H1 (cell line): ENCODE data around the gene AFAP1L2. TPM values are rescaled to one million over a fixed set of nuclear protein-coding genes. Genes with fewer than 3 reads are reported as not detected.

Experiments used
- CTCF ChIA-PET: fragments of 300-600 bp; sonication (Branson Sonifier 250); formaldehyde crosslinking; loops from one replicate; lab custom pipeline; 2021; ENCODE audit not compliant: partially characterized antibody; lab: Charles Lee
- POLR2A ChIA-PET: fragments of 300-600 bp; sonication (Branson Sonifier 250); formaldehyde crosslinking; loops from one replicate; lab custom pipeline; 2021; ENCODE audit warnings: inconsistent platforms; ENCODE audit not compliant: partially characterized antibody; lab: Charles Lee
- DNase-seq, 2 experiments: peaks; one replicate each; pipeline versions ENCODE4 v3.0.0 to v3.0.0-alpha.2; 2010 to 2022; ENCODE audit warnings: low spot score in 2 of 2, low read depth in 1 of 2, mixed read lengths in 1 of 2
- FAIRE-seq: peaks from 2 replicates; lab custom pipeline; 2011; peaks lifted over from hg19 to GRCh38; lab: Jason Lieb, UNC
- H2AFZ ChIP-seq: 2 replicates; pipeline ENCODE4 v1.8.1; 2012; ENCODE audit warnings: low read length, inconsistent platforms
- H2AK5ac ChIP-seq: 2 replicates; pipeline ENCODE4 v1.6.1; 2013; ENCODE audit warnings: low read depth, low read length
- H2BK120ac ChIP-seq: replicated peaks from 2 replicates; pipeline ENCODE3; 2013; ENCODE audit warnings: low read depth, low read length, inconsistent platforms
- H2BK12ac ChIP-seq: 2 replicates; pipeline ENCODE4 v1.6.1; 2013; ENCODE audit warnings: low read depth, low read length
- H2BK15ac ChIP-seq: 2 replicates; pipeline ENCODE4 v1.6.1; 2013; ENCODE audit warnings: low read length
- H2BK20ac ChIP-seq: 2 replicates; pipeline ENCODE4 v1.6.1; 2013; ENCODE audit warnings: low read length
- H2BK5ac ChIP-seq: 2 replicates; pipeline ENCODE4 v1.6.1; 2013; ENCODE audit warnings: low read depth, low read length
- H3K14ac ChIP-seq: 2 replicates; pipeline ENCODE4 v1.6.1; 2013; ENCODE audit warnings: inconsistent platforms; ENCODE audit not compliant: insufficient read length
- H3K18ac ChIP-seq: 2 replicates; pipeline ENCODE4 v1.6.1; 2013; ENCODE audit warnings: low read length; ENCODE audit errors: extremely low read depth
- H3K23ac ChIP-seq: 2 replicates; pipeline ENCODE4 v1.6.1; 2013; ENCODE audit warnings: inconsistent platforms; ENCODE audit not compliant: insufficient read length
- H3K23me2 ChIP-seq: 2 replicates; pipeline ENCODE4 v1.6.1; 2013; ENCODE audit warnings: low read depth, low read length
- H3K27ac ChIP-seq: 2 replicates; pipeline ENCODE4 v1.6.1; 2011; ENCODE audit warnings: low read depth, low read length, inconsistent platforms
- H3K27me3 ChIP-seq, 4 experiments: replicated peaks in 1 of 4; 1 replicate in 1 of 4; 2 replicates in 3 of 4; pipeline versions ENCODE4 v1.6.1 to v1.8.1; 2011 to 2013; ENCODE audit warnings: low read length in 3 of 4, mild to moderate bottlenecking in 3 of 4, inconsistent platforms in 2 of 4, mixed read lengths in 2 of 4, moderate library complexity in 1 of 4; ENCODE audit not compliant: control insufficient read depth in 3 of 4, insufficient read depth in 3 of 4; ENCODE audit errors: extremely low read depth in 1 of 4
- H3K36me3 ChIP-seq, 4 experiments: 2 replicates each; pipeline versions ENCODE4 v1.6.1 to v1.8.1; 2011 to 2013; ENCODE audit warnings: mild to moderate bottlenecking in 4 of 4, low read length in 3 of 4, moderate library complexity in 2 of 4, control low read depth in 1 of 4, inconsistent platforms in 1 of 4; ENCODE audit not compliant: insufficient read depth in 4 of 4, control insufficient read depth in 2 of 4
- H3K4ac ChIP-seq: replicated peaks from 2 replicates; pipeline ENCODE3; 2013; ENCODE audit warnings: low read length, low read depth, mixed read lengths, inconsistent platforms; ENCODE audit not compliant: insufficient read length
- H3K4me1 ChIP-seq, 4 experiments: replicated peaks in 1 of 4; 1 replicate in 1 of 4; 2 replicates in 3 of 4; pipeline versions ENCODE4 v1.6.1 to v1.8.1; 2011 to 2013; ENCODE audit warnings: low read length in 3 of 4, inconsistent platforms in 2 of 4, mixed read lengths in 1 of 4; ENCODE audit not compliant: insufficient read depth in 4 of 4, control insufficient read depth in 3 of 4
- H3K4me2 ChIP-seq, 2 experiments: 2 replicates each; pipeline versions ENCODE4 v1.6.1 to v1.8.1; 2011 to 2013; ENCODE audit warnings: low read depth in 2 of 2, low read length in 2 of 2, control low read depth in 1 of 2, inconsistent platforms in 1 of 2, mild to moderate bottlenecking in 1 of 2; ENCODE audit not compliant: insufficient read depth in 1 of 2
- H3K4me3 ChIP-seq, 4 experiments: fragments of 200-600, 300-600 bp in 1 of 4; sonication (generic), shearing (Covaris generic), sonication (Bioruptor Twin) in 1 of 4; 2 replicates each; pipeline versions ENCODE4 v1.5.1 to v1.8.1; 2011 to 2016; ENCODE audit warnings: low read length in 4 of 4, low read depth in 3 of 4, control low read depth in 2 of 4, inconsistent platforms in 2 of 4, mild to moderate bottlenecking in 2 of 4, mixed read lengths in 1 of 4, moderate library complexity in 1 of 4; ENCODE audit not compliant: insufficient read depth in 2 of 4; ENCODE audit errors: extremely low read depth in 1 of 4
- H3K56ac ChIP-seq: replicated peaks from 2 replicates; pipeline ENCODE3; 2013; ENCODE audit warnings: low read depth, mild to moderate bottlenecking, mixed read lengths, low read length, inconsistent platforms; ENCODE audit not compliant: insufficient read length
- H3K79me1 ChIP-seq: 2 replicates; pipeline ENCODE4 v1.6.1; 2013; ENCODE audit warnings: low read depth, low read length, control low read depth
- H3K79me2 ChIP-seq, 2 experiments: 2 replicates each; pipeline versions ENCODE4 v1.6.1 to v1.8.1; 2012 to 2013; ENCODE audit warnings: low read length in 2 of 2, mild to moderate bottlenecking in 2 of 2, inconsistent platforms in 1 of 2; ENCODE audit not compliant: insufficient read depth in 2 of 2, control insufficient read depth in 1 of 2
- H3K9ac ChIP-seq, 4 experiments: replicated peaks in 1 of 4; 1 replicate in 1 of 4; 2 replicates in 3 of 4; pipeline versions ENCODE4 v1.6.1 to v1.8.1; 2011 to 2013; ENCODE audit warnings: low read depth in 3 of 4, low read length in 3 of 4, control low read depth in 2 of 4, mild to moderate bottlenecking in 2 of 4, moderate library complexity in 2 of 4, inconsistent platforms in 1 of 4; ENCODE audit errors: extremely low read depth in 1 of 4
- H3K9me3 ChIP-seq, 2 experiments: 2 replicates each; pipeline versions ENCODE4 v1.6.1 to v1.8.1; 2012 to 2013; ENCODE audit warnings: mild to moderate bottlenecking in 2 of 2, moderate library complexity in 2 of 2, control low read depth in 1 of 2, inconsistent platforms in 1 of 2, low read depth in 1 of 2, low read length in 1 of 2, mixed read lengths in 1 of 2; ENCODE audit not compliant: insufficient read depth in 2 of 2
- H4K20me1 ChIP-seq, 2 experiments: replicated peaks in 1 of 2; 2 replicates each; pipeline versions ENCODE3 to v1.8.1; 2011 to 2013; ENCODE audit warnings: inconsistent platforms in 2 of 2, low read length in 2 of 2, mild to moderate bottlenecking in 1 of 2; ENCODE audit not compliant: insufficient read depth in 2 of 2, control insufficient read depth in 1 of 2
- H4K5ac ChIP-seq: 2 replicates; pipeline ENCODE4 v1.6.1; 2013; ENCODE audit warnings: low read length, low read depth, mixed read lengths, inconsistent platforms; ENCODE audit not compliant: insufficient read length
- H4K8ac ChIP-seq: 2 replicates; pipeline ENCODE4 v1.8.0; 2013; ENCODE audit warnings: mild to moderate bottlenecking, moderate library complexity, low read length, inconsistent platforms; ENCODE audit not compliant: insufficient read depth; ENCODE audit errors: extremely low read depth
- H4K91ac ChIP-seq: replicated peaks from 2 replicates; pipeline ENCODE3; 2013; ENCODE audit warnings: low read length, mixed read lengths, inconsistent platforms; ENCODE audit not compliant: insufficient read length
- CTCF ChIP-seq, 3 experiments: IDR thresholded peaks; 1 replicate in 2 of 3; 2 replicates in 1 of 3; pipeline versions ENCODE4 v1.5.1 to v1.6.1; 2011; ENCODE audit warnings: low read length in 3 of 3, mild to moderate bottlenecking in 3 of 3, inconsistent platforms in 2 of 3, low read depth in 1 of 3, moderate library complexity in 1 of 3; ENCODE audit not compliant: insufficient read depth in 1 of 3; ENCODE audit errors: control extremely low read depth in 1 of 3
- JUND ChIP-seq: IDR thresholded peaks from 2 replicates; pipeline ENCODE4 v1.6.1; 2011; ENCODE audit warnings: mild to moderate bottlenecking, improper control_type of control experiment, low read length
- RAD21 ChIP-seq, 2 experiments: IDR thresholded peaks in 1 of 2; conservative IDR thresholded peaks in 1 of 2; 2 replicates each; pipeline ENCODE4 v1.6.1; 2011; ENCODE audit warnings: low read depth in 2 of 2, low read length in 2 of 2, improper control_type of control experiment in 1 of 2, inconsistent platforms in 1 of 2, mild to moderate bottlenecking in 1 of 2, moderate library complexity in 1 of 2
- TCF12 ChIP-seq: IDR thresholded peaks from 2 replicates; pipeline ENCODE4 v1.6.1; 2011; ENCODE audit warnings: low read depth, mild to moderate bottlenecking, low read length
- WGBS, 2 experiments: shearing (Covaris generic) in 1 of 2; methylation state at CpG; one replicate each; pipeline versions ENCODE4 v1.1.6 to v1.1.7; 2013 to 2015; ENCODE audit warnings: low lambda C conversion rate in 2 of 2, mixed read lengths in 2 of 2, inconsistent platforms in 1 of 2, low coverage in 1 of 2, missing lambda C conversion rate in 1 of 2; ENCODE audit not compliant: insufficient replicate concordance in 2 of 2, insufficient coverage in 1 of 2, insufficient read length in 1 of 2; ENCODE audit errors: extremely low coverage in 1 of 2, missing lambda C conversion rate in 1 of 2; 5-methylcytosine and 5-hydroxymethylcytosine counted together
- polyA plus RNA-seq, 7 experiments: library from polyadenylated mRNA; depleted of rRNA in 3 of 7; stranded (reverse) in 5 of 7; unstranded in 2 of 7; fragments of >200 nt in 5 of 7; fragments of 200-250 nt in 2 of 7; gene quantifications; 1 replicate in 5 of 7; 2 replicates in 1 of 7; 4 replicates in 1 of 7; pipeline versions ENCODE4 v1.2.1 to v1.2.3, GENCODE V29; 2011 to 2013; ENCODE audit warnings: missing spikeins in 2 of 7, mixed read lengths in 2 of 7
- total RNA-seq: library from RNA; stranded (reverse); fragmentation: NEBNext Ultra II Directional; extraction: Animal tissue kit (Norgen Biotek cat#: 25700); gene quantifications from 2 replicates; pipeline ENCODE4 v1.2.1, GENCODE V29; 2021

AFAP1L2 gene
- total and polyA plus RNA-seq, 2 of the 8 experiments (the other 6 are each of a cell fraction or from before 2014, with no cell fraction given): 3.9 to 6.4 TPM

GRCh38 chr10:114387784-114388183 is 16.5 kb downstream of the AFAP1L2 start:
- H3K23me2 ChIP-seq: no peaks in the 10 kb centered on the region
- H3K56ac ChIP-seq: no peak overlapping the region
- H3K79me2 ChIP-seq: no peaks in the 10 kb centered on the region
- no peaks in the 10 kb centered on the region for H3K9me3 ChIP-seq
- 67% methylated on average over 4 of the region's 4 CpGs; no CpG with 5 or more reads in 1 of the 2 experiments for WGBS, 2 experiments
- H2BK120ac ChIP-seq: no peak overlapping the region
- no peak overlapping the region for H3K18ac ChIP-seq
- H3K27me3 ChIP-seq: no peaks in the 10 kb centered on the region
- TF ChIP-seq JUND (no peak), RAD21 (IDR thresholded peaks at IDR 0.05 in 1 of 2, conservative IDR thresholded peaks at IDR 0.05 in 1 of 2; ENCODE audit: low read depth in 2 of 2, low read length in 2 of 2) (peak; percentile 39 to 54; a peak in 3 of 4 replicates), CTCF (IDR thresholded peaks at IDR 0.05; ENCODE audit: control extremely low read depth in 1 of 3, insufficient read depth in 1 of 3, low read depth in 1 of 3, low read length in 3 of 3) (peak; percentile 38 to 77 (median 47)), TCF12 (no peak)
- H3K23ac ChIP-seq: no peak overlapping the region
- no peak overlapping the region for H2AFZ ChIP-seq
- peaks cover 0 to 10% (median 1%) of the 10 kb centered on the region in 4 experiments; a peak in 3 of 7 replicates for H3K4me1 ChIP-seq
- H4K91ac ChIP-seq: no peak overlapping the region
- no peak overlapping the region for H2BK12ac ChIP-seq
- H2AK5ac ChIP-seq: no peak overlapping the region
- H2BK20ac ChIP-seq: no peak overlapping the region
- H2BK5ac ChIP-seq: no peak overlapping the region; the same call in 1 of the 2 replicates
- CTCF ChIA-PET: interaction anchor here (0.7 to 13.0 kb wide), 54 partner anchors 10 to 437 kb away, joined by 3 to 209 read pairs (median 5); partner anchors contain the start of gene AFAP1L2
- no peak overlapping the region for H3K14ac ChIP-seq
- H3K4me2 ChIP-seq: no peak overlapping the region
- POLR2A ChIA-PET: interaction anchor here (1.0 kb wide), 1 partner anchor 10 kb away, joined by 3 read pairs; no protein-coding TSS in a partner anchor
- no peaks in the 10 kb centered on the region for H4K20me1 ChIP-seq
- H4K8ac ChIP-seq: no peak overlapping the region
- H3K9ac ChIP-seq: no peak overlapping the region
- H3K36me3 ChIP-seq: no peaks in the 10 kb centered on the region
- no peak for FAIRE-seq
- no peak overlapping the region for H3K27ac ChIP-seq
- H4K5ac ChIP-seq: no peak overlapping the region
- H2BK15ac ChIP-seq: no peak overlapping the region
- no peak overlapping the region for H3K4ac ChIP-seq
- H3K4me3 ChIP-seq: no peak overlapping the region
- no peak for DNase-seq
- H3K79me1 ChIP-seq: no peaks in the 10 kb centered on the region
